ENCODE data around the gene PCGF2.

GRCh38 chr17:38740806-38741205 is 7.3 kb downstream of the PCGF2 start:
- no peak for TF ChIP-seq POLR2A (IDR thresholded peaks at IDR 0.05)
- no peak for TF ChIP-seq CTCF (IDR thresholded peaks at IDR 0.05)
- TF ChIP-seq EP300 (IDR thresholded peaks at IDR 0.05), result no peak
